Tongue (tissue), 2 donors: ENCODE data around the gene IQGAP2. TPM values are rescaled to one million over a fixed set of nuclear protein-coding genes. Genes with fewer than 3 reads are reported as not detected.

Experiments
- DNase-seq: peaks from one replicate; pipeline ENCODE4 v3.0.0-alpha.2; 2015
- total RNA-seq: library from RNA; depleted of rRNA; stranded (reverse); fragments of >200 nt; gene quantifications from one replicate; pipeline ENCODE4 v1.2.3, GENCODE V29; 2014

Gene IQGAP2
- total RNA-seq, 1 donor from 2014 or later: 32.8 TPM

GRCh38 chr5:76608833-76609232, 205.7 kb downstream of the IQGAP2 start:
- peak; percentile 83 for DNase-seq

GRCh38 chr5:76610196-76610595, 207.1 kb downstream of the IQGAP2 start:
- no peak for DNase-seq

GRCh38 chr5:76612942-76613341, 209.9 kb downstream of the IQGAP2 start:
- no peak for DNase-seq

- no peak for DNase-seq
These were observed 212.7 kb downstream of the IQGAP2 start for GRCh38 chr5:76615759-76616158.

GRCh38 chr5:76616206-76616605, 213.1 kb downstream of the IQGAP2 start:
- no peak for DNase-seq

GRCh38 chr5:76617229-76617628, 214.1 kb downstream of the IQGAP2 start:
- DNase-seq: no peak

GRCh38 chr5:76617675-76618074, 214.6 kb downstream of the IQGAP2 start:
- no peak for DNase-seq

DNA sequence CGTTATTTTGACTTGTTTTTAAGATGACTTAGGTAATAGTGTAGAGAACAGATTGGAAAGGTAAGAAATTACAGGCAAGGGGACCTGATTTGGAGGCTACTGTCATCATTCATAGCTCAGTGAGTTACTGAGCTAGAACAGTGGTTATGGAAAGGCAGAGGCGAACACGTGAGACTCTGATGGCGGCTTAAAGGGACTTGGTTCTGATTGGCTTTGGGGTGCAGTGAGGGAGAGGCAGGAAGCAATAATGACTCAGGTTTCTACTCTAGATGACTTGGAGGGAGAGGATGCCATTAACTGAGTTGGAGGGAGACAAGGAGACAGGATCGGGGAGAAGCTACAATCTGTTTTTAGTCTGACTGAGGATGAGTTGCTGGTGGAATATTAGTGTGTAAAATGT, 217.1 kb downstream of the IQGAP2 start:
- no peak for DNase-seq

- no peak for DNase-seq
These were observed 219.0 kb downstream of the IQGAP2 start for GRCh38 chr5:76622076-76622475.

- DNase-seq: peak; percentile 65
These were observed 220.0 kb downstream of the IQGAP2 start, which contains the start of gene F2RL2 for GRCh38 chr5:76622973-76623596. TSS of gene F2RL2 (minus strand) at chr5:76623403. CDS start at chr5:76623230, 173 bp downstream.

GRCh38 chr5:76625087-76625815, 222.2 kb downstream of the IQGAP2 start:
- no peak for DNase-seq

- no peak for DNase-seq
These were observed 223.7 kb downstream of the IQGAP2 start for GRCh38 chr5:76626738-76627137.

DNA sequence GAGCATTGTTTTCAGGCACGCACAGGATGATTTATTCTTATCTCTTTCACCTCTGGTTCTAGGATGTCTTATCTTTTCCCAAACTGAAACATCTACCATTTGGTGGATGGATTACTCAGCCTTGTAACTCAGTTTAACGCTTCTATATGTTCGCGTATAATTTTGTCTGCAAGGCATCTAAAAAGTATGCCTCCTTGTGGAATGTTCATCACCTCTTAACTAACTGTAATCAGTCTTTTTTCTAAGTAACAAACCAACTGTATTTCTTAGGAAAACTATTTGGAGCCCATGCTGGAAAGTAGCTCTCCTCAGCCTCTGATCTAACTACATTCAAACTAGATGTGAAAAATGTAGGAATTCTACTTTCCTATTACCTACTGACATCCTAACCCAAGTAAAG, 231.6 kb downstream of the IQGAP2 start:
- DNase-seq: no peak

DNA sequence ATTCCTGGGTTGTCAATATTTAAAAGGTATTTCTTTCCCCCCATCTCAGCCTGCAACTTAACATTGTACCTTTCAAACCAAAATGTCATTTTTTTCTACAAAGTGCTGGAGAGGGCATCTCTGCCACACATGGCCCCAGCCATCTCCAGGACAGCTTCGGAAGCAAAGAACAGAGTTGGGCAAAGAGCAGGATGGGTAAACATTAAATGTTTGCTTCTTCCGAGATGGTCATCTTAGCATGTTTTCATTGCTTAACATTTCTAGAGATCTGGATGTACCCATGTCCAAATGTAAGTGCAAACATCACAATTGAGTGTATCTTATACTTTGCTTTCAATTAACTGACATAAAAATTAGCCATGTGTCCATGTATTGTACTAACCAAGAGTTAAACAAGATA, 234.4 kb downstream of the IQGAP2 start:
- no peak for DNase-seq

DNA sequence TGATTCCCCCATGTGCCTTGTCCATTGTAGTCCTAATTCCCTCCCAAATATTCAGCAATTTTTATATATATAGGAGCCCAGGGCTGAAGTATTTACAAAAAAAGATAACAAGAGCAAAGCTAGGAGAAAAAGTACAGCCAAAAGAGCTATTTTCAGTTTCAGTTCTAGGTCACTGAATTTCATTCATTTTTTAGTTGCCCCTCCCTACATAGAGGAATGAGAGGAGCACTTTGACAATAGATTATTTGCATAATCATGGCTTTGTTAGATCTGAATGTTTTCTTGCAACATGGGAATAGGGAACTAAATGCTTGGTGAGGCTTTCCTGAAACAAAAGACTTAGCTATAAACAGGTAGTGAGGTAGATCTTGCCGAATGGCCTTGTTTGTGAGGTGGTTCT, 235.4 kb downstream of the IQGAP2 start:
- no peak for DNase-seq

- peak; percentile 81 for DNase-seq
These were observed 238.5 kb downstream of the IQGAP2 start for GRCh38 chr5:76641514-76642120.

DNA sequence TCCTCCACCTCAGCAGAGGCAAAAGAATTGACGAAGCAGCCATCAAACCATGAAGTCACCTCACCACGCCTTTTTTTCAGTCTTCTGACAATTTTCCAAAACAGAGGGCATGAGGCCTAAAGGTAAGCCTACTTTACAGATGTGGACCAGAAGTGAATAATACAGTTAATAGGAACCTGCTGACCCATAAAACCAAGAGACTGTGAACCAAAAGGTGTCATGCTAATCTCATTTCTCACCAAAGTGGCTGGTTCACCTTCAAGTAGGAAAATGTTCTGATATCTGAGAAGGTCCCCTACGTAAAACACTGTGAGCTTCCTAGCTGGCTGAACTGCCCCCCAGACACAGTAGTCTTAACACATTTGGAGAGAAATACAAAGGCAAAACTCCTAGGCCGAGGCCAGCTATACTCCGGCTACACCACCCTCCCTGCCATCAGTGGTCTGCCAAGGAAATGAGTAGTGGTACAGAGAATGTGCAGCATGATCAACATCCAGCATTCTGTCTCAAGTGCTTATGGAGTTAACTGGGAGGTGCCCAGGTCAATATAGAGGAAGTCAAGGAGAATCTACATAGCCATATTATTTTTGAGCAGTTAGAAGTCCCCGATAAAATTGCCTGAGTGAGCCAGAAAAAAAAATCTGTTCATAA, 239.4 kb downstream of the IQGAP2 start:
- DNase-seq: no peak

DNA sequence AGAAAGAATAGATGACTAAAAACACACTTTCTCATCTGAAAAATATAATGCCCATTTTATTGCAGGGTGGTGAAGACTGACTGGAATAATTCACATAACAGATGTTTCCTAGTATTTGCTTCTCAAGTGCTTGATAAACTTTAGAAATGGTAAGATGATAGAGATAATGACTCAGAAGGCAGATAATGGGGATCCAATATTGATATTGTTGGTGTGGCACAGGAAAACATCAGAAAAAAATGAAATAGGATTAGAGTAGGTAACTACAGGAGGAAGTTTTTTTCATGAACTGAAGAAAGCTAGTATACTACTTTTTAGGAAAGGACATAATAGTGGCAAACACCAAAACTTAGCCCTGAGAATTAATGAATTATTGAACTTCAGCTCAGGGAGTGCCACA, 240.3 kb downstream of the IQGAP2 start:
- DNase-seq: no peak

DNA sequence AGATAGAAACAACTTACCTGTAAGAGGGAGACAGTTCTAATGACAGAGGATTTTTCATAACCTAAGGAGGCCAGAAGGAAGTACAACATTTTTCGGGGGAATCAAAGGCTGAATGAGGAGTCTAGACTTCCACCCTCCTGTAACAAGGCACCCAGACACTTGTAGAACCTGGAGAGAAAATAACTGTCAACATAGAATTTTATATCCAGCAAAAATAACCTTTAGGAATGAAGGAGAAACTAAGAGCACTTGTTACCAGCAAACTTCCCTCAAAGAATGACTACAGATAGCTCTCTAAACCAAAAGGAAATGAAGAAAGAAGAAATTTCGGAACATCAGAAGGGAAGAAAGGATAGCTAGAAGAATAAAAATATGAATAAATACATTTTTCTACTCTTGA, 246.1 kb downstream of the IQGAP2 start:
- no peak for DNase-seq

GRCh38 chr5:76652809-76653414, 249.8 kb downstream of the IQGAP2 start:
- DNase-seq: no peak

- DNase-seq: no peak
These were observed 254.0 kb downstream of the IQGAP2 start for GRCh38 chr5:76657091-76657490.

DNA sequence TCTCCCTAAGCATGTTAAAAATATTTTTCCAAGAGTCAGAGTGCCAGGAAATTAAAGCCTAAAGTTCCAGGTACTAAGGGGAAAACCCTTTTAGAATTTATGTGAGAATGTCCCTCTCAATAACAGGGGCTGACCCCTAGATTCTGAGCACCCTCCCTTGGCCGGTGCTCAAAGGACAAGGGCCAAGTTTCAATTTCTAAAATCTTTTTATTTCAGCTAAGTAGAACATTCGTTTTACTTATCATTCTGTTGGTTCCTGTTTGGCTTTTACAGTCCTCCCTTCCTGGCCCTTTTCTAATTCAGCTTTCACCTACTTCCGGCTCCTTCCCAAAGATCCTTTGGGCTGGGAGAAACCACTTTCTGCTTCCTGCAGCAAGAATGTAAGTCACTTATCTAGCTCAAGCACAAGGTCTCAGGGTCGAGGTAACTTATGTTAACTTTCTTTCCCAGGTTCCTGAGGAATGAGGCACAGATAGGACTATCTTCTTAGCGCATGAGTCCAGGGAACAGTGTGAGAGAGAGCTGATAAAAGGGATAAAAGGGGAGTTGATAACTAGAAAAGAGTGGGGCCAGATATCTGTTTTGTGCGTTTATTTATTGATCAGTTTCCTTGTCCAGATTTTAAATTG, 254.7 kb downstream of the IQGAP2 start:
- no peak for DNase-seq
